ENCODE data around the gene TUBGCP2.
A peak's percentile ranks its signal among the peaks of the same experiment; 100 is the strongest.

The TUBGCP2 gene

GRCh38 chr10:133341983-133342382, 33.3 kb upstream of the TUBGCP2 start:
- no peak for DNase-seq (ENCODE audit: low spot score)

DNA sequence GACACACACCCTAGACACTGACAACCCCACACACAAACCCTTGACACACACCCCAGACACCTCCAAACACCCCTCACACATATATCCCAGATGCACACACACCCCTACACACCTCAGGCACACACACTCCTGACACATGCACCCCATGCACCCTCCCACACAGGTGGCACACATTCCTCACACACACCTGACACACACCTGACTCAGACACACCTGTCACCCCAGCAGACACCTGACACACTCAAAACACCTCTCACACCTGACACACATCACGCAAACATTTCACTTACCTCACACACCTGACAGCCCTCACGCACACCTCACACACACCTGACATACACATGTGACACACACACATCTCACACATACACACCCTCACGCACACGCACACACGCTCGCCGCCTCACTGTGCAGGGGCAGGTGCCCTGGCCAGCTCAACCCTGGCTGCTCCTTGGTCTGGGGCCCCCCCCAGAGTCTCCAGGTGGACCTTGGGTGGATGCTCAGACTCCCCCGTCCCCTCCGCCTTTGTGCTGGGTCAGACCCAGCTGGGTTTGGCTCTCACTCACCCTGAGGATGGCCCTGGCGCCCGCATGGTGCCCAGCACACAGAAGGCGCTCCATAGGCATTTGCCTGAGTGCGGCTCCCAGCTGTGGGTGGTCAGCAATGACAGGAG, 31.2 kb upstream of the TUBGCP2 start:
- DNase-seq (ENCODE audit: low spot score), result no peak

GRCh38 chr10:133338080-133339071, 29.7 kb upstream of the TUBGCP2 start:
- no peak for DNase-seq (ENCODE audit: low spot score)

- DNase-seq (ENCODE audit: low spot score), result no peak
Observed at GRCh38 chr10:133337370-133337725, 28.7 kb upstream of the TUBGCP2 start.

- peak; percentile 80 for DNase-seq (ENCODE audit: low spot score)
Observed at GRCh38 chr10:133336577-133337369, 28.1 kb upstream of the TUBGCP2 start, which contains the start of gene CALY. TSS of gene CALY (minus strand) at chr10:133336896. CDS start at chr10:133328989, 7,907 bp downstream.

GRCh38 chr10:133336118-133336576, 27.5 kb upstream of the TUBGCP2 start:
- DNase-seq (ENCODE audit: low spot score), result no peak

DNA sequence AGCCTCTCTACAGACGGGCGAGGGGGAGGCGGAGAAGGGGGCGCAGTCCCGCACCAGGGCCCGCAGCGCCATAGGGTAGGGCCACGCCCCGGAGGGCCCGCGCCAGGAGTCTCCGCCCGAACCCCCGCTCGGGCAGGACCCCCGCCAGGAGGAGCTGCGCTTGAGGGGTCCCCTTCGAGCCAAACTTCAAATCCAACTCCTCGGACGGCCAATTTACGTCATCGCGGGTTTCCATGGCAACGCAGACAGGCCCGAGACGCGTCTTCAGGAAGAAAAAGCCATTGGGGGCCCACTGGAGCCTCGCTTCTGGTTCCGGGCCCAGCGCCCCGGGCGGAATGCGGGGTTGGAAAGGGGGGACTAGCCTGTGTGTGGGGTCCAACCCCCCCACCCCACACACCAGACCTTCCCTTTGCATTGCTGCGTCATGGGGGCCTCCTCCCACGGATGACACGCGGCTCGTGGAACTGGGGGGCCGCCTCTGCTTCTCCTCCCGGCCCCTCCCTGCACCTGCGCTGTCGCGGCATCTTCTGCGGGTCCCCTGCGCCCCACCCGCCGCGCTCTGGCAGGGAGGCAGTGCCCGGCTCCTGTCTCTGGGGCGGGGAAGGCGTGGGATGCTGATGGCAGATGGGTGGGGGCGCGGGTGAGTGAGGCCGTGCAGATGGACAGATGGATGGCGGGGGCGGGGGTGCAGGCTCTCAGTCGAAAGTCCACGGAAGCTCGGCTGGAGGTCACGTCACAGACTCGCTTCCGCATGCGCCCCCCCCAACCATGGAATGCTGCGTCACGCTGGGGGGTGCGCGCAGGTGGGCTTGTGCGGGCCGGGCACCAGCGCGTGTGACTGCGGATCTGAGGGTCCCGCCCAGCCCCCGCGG, 26.8 kb upstream of the TUBGCP2 start:
- peak; percentile 61 for DNase-seq (ENCODE audit: low spot score)

GRCh38 chr10:133334503-133335245, 26.0 kb upstream of the TUBGCP2 start:
- DNase-seq (ENCODE audit: low spot score), result no peak

GRCh38 chr10:133332936-133333699, 24.4 kb upstream of the TUBGCP2 start:
- DNase-seq (ENCODE audit: low spot score), result no peak

DNA sequence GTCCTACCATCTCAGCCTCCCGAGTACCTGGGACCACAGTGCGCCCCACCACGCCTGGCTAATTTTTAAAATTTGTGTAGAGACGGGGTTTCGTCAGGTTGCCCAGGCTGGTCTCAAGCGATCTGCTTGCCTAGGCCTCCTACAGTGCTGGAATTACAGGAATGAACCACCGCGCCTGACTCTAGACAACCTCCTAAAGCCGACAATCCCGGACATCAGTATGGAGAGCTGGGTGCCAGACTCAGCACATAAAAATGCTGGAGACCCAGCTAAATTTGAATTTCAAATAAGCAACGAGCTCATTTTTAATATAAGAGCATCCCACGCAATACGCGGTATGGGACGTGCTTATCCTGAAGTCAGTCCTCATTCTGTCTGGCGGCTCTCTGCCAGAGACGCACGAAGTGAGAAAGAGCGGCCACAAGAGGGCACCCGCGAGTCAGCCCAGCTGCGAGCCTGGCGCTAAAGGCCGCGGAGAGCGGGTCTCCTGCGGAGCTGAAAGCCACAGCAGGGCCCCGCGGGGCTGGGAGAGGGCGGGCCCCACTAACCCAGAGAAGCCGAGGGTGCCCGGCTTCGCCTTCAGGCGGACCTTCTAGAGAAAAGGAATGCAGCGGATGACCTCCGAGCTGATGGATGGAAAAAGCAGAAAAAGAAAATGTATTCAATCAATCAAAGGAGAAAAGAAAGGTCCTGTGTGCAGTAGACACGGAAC, 21.0 kb upstream of the TUBGCP2 start:
- peak; percentile 89 for DNase-seq (ENCODE audit: low spot score)

GRCh38 chr10:133328358-133329343, 20.0 kb upstream of the TUBGCP2 start:
- no peak for DNase-seq (ENCODE audit: low spot score)

- no peak for DNase-seq (ENCODE audit: low spot score)
Observed at GRCh38 chr10:133327651-133328357, 19.1 kb upstream of the TUBGCP2 start.

DNA sequence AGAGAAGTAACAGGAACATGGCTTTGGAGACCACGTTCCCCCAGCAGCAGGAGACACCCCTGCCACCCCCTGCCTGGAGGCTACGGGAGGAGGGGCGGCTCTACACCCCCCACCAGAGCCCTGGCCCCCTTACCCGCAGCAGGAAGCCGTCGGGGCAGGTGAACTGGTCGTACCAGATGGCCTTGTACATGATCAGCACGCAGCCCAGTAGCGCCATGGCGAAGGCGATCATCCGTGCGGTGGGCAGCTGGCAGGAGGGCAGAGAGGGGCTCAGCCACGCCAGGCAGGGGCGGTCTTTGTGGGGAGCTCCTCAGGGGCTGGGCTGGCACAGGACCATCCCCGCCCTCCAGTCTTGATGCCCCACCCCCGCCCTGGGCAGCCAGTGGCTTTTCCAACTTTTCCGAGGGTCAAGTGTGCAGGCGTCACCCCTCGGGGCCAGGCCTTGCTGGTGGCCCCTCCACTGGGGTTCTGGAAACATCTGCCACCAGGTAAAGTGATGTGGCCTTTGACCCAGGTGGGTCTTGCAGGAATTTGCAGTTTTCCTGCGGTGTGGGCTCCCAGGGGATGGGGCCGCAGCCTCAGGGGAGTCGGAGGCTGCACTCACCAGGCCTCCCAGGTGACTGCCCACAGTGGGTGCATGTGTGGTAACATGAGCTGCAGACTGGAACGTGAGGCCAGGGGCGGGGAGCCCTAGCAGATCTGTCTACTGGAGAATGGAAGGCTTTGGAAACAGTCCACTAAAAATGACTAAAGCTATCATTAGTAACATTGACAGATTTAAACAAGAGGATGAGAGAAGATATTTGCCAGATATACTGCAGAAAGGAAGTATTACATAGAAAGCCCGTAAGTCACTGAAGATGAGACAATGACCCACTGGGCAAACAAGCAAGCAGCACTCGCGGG, 18.3 kb upstream of the TUBGCP2 start:
- no peak for DNase-seq (ENCODE audit: low spot score)

DNA sequence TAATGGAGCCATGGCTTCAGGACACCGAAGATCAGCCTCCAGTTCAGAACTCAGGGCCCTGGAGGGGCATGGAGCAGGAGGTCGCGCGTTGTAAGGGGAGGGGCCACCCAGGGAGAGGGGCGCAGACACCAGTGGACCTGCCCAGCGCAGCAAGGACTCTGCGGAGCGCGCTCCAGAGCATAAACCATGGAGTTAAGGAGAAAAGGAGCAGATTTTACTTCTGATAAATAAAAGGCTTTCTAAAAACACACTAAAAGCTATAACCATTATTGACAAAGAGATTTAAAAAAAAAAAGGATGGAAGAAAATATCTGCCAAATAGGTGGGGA, 17.5 kb upstream of the TUBGCP2 start:
- DNase-seq (ENCODE audit: low spot score), result no peak

DNA sequence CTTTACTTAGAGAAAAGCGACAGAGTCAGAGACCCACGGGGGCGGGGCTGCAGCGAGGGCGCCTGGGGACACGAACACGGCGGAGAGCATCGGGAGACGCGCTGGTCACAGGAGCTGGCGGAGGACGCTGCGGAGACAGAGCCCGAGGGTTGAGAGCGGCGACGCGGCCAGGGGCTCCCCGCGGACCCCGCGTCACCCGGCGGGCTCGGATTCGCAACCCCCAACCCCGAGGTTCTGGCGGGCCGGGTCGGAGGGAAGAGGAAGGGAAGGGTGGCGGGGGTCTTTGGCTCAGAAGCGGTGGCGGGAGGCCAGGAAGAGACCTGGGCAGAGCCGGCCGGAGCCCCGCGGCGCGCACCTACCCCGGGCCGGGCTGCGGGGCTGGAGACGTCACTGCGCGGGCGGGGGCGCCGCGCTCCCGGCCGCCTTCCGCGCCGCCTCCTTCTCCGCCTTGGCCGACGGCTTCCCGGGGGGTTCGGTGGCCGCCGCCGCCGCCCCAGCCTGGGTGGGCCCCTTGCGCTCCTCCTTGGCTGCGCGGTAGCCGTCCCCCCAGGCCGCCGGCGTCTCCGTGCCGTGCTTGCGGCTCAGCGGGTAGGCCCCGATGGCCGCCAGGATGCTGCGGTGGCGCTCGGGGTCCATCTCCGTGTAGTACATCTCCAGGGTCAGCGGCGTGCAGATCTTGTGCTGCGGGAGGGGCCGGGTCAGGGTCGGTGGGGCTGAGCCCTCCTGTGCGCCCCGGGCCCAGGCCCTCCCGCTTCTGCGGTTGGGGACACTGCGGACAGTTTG, 17.0 kb upstream of the TUBGCP2 start:
- DNase-seq (ENCODE audit: low spot score), result no peak
